ENCODE measurements around the gene TRAPPC2L.
"Not testable (repeated sequence)": the region's sequence is repeated elsewhere in the genome, so short reads cannot be mapped to it uniquely, and the experiment has no call there.

The TRAPPC2L gene

DNA sequence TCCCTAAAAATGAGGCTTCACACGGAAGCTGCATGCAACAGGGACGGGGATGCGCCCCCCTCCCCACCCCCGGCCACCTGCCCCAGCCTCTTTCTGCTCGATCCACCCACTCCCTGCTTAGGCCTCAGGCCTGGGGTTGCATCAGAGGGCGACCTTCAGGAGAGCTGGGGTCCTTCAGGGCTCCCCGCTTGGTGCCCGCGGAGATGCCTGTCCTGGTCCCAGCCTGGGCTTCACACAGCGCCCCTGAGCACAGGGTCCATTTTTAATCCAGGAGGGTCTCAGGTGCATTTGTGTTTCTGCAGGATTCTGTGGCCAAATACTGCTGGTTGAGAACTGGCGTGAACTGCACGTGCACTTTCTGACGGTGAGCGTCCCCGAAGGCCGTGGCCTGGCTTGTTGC lies 37.8 kb upstream of the TRAPPC2L start:
- no peak for DNase-seq

DNA sequence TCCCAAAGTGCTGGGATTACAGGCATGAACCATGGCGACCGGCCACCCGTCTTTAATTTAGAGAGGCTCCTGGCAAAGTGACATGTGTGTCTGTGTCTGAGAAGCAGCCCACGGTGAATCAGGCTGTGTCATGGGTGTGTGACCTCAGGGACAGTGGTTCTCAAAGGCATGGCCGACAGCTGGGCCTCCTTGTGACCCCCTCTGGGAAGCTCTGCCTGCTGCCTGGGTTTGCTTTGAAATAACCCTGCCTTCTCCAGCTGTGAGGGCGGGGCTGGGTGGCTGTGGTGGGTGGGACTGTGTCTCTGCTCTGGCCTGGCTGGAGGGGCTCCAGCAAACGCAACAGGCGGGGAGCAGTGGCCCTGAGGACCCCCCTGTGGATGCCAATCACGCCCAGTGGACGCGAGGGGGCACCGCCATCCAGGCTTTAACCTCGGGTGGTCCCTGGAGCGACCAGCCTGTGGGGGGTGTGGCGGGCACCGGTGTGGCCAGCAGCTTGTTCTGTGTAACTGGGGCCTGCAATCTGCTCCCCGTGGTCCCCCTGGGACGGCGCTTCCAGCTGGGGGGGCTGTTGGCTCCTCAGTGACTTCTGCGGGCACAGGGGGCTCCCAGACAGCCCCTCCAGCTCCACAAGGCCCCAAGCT lies 36.4 kb upstream of the TRAPPC2L start:
- DNase-seq, result no peak

DNA sequence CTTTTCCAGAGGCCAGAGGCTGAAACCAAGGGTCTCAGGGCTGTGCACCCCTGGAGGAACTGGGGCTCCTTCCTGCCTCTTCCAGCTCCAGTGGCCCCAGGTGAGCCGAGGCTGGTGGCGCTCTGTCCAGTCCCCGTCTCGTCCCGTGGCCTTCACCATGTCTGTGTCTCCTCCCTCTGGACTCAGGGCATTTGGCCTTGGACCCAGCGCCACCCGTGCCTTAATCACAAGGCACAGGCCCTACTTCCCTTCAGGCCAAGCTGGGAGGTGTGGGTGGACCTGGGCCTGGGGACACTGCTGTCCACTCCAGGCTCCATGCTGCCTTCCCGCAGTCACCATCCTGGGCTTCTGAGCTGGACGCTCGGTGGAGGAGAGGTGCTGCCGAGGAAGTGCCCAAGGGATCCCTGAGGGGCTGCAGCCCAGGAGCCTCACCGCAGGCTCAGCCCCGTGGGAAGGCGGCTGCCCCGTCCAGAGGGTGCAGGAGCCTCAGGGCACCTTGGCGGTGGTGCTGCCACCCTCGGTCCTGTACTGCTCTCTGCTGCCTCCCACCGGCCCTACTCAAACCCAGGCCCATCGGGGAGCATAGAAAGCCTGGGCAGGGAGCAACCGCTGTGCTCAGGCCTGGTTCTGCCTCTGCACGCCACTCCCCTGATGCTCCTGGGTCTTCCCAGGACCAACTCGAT lies 35.6 kb upstream of the TRAPPC2L start:
- no peak for DNase-seq

GRCh38 chr16:88822281-88823040 lies 34.5 kb upstream of the TRAPPC2L start:
- no peak for DNase-seq

DNA sequence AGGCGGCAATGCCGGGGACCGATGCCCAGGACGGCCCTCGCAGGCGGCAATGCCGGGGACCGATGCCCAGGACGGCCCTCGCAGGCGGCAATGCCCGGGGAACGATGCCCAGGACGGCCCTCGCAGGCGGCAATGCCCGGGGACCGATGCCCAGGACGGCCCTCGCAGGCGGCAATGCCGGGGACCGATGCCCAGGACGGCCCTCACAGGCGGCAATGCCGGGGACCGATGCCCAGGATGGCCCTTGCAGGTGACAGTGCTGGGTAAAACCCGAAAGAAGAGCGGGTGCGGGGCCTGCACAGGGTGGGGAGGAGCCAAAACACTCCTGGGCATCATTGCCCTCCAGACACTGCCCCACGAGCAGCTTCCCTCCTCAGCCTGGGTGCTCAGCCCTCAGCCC lies 33.3 kb upstream of the TRAPPC2L start:
- not testable (repeated sequence) for DNase-seq

GRCh38 chr16:88824256-88825077 lies 32.5 kb upstream of the TRAPPC2L start:
- DNase-seq, result no peak

DNA sequence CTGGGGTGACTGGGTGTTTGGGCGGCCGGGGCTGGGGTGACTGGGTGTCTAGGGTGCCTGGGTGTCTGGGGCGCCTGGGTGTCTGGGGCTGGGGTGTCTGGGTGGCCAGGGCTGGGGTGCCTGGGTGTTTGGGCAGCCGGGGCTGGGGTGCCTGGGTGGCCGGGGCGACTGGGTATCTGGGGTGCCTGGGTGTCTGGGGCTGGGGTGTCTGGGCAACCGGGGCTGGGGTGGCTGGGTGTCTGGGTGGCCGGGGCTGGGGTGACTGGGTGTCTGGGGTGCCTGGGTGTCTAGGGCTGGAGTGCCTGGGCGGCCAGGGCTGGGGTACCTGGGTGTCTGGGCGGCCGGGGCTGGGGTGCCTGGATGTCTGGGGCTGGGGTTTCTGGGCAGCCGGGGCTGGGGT lies 31.8 kb upstream of the TRAPPC2L start:
- DNase-seq, result no peak

GRCh38 chr16:88826070-88826840 lies 30.7 kb upstream of the TRAPPC2L start:
- no peak for DNase-seq

- no peak for DNase-seq
Observed at GRCh38 chr16:88827727-88828126, 29.2 kb upstream of the TRAPPC2L start.

DNA sequence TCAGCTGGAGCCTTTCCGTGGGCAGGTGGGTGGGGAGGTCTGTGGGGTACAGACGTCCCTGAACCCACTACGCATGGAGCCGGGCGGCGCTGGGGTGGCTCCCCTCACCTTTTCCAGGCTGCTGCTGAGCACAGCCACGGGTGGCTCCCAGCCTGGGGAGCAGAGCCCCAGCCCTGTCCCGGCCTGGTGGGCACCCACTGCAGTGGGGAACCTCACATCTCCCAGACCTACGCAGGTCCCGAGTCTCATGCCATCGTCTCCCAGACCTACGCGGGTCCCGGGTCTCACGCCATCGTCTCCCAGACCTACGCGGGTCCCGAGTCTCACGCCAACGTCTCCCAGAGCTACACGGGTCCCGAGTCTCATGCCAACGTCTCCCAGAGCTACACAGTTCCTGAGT lies 28.2 kb upstream of the TRAPPC2L start:
- no peak for DNase-seq

GRCh38 chr16:88830258-88830657 lies 26.7 kb upstream of the TRAPPC2L start:
- no peak for DNase-seq

GRCh38 chr16:88830783-88831182 lies 26.1 kb upstream of the TRAPPC2L start:
- DNase-seq, result no peak

DNA sequence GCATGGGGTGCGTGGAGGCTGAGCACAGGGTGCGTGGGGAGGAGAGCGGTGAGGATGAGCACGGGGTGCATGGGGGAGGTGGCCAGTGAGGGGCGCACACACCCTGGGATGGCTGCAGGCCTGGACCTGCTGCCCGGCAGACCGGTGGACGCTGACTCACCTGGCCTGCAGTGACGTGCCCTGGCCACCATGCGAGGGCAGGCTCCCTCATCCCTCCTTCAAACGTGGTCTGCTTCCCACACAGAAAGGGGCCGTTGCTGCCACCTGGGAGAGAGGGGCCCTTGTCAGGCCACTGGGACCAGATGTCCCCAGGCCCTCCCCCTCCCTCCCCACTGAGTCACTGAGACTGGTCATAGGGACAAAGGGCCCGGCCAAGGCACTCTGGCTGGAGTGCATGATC lies 25.1 kb upstream of the TRAPPC2L start:
- no peak for DNase-seq

- no peak for DNase-seq
Observed at GRCh38 chr16:88833086-88833485, 23.8 kb upstream of the TRAPPC2L start.

GRCh38 chr16:88834670-88835069 lies 22.3 kb upstream of the TRAPPC2L start:
- no peak for DNase-seq

DNA sequence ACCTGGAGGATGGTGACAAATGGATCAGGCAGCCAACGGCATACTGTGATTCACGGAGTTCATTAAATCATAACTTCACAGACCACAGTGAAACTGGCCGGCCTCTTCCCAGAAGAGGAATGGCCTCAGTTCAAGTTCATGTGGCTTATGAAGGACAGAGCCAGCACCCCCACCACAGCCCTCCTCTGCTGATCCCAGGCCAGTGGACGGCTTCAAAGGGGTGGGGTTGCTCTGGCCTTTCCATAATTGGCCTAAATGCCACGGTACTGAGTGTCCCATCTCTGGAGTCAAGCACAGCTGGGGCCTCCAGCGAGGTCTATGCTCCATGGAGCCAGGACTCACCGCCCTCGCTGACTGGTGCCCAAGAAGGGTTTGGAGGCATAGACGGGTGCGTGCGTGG lies 21.5 kb upstream of the TRAPPC2L start:
- DNase-seq, result no peak

DNA sequence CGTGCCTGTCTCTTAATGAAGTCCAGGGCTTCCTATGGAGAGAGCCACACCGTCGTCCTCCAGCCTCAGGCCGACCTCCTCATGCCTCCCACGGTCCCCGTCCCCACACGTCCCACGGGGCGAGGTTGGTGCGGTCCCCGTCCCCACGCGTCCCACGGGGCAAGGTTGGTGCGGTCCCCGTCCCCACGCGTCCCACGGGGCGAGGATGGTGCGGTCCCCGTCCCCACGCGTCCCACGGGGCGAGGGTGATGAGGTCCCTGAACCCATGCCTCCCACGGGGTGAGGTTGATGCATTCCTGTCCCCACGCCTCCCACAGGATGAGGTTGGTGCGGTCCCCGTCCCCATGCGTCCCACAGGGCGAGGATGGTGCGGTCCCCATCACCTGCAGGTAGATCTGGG lies 21.1 kb upstream of the TRAPPC2L start:
- DNase-seq, result no peak

GRCh38 chr16:88836791-88837190 lies 20.1 kb upstream of the TRAPPC2L start:
- DNase-seq, result no peak

DNA sequence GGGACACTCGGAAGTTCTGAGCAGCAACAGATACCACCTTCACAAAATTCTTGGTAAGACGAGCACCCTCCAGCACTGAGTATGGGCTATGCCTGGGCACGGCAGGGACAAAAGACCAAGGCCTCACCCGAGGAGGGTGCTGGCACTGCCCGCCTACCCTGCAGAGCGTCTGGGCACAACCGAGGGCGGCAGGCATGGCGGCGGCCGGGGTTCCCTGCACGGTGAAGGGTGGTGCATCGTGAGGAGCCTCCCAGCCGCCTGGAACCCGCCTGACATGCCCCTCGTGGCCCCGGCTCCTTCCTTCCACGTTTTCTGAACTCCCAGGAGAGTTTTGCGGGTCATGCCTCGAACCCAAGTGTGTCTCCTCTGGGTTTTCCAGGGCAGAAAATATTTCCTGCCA lies 19.1 kb upstream of the TRAPPC2L start:
- DNase-seq, result no peak

GRCh38 chr16:88838566-88838965 lies 18.4 kb upstream of the TRAPPC2L start:
- no peak for DNase-seq

- DNase-seq, result no peak
Observed at GRCh38 chr16:88839026-88839529, 17.8 kb upstream of the TRAPPC2L start.
